IMR-90 (cell line): ENCODE results near the gene TSN. TPM values are rescaled to one million over a fixed set of nuclear protein-coding genes. Genes with fewer than 3 reads are reported as not detected.

ENCODE experiments used
- ATAC-seq: fragments of 200-7000 bp; cut with Tn5 transposase; 2 replicates; pipeline ENCODE4 v1.9.1; 2020; ENCODE audit warnings: low read depth, mild to moderate bottlenecking, moderate library complexity
- BruUV-seq: library from RNA; stranded (reverse); fragments of 400-500 nt; replicated peaks from 2 replicates; lab custom pipeline; 2021; lab: Mats Ljungman, UMichigan
- CTCF ChIA-PET: fragments of 300-600 bp; formaldehyde crosslinking; extraction: SDS; loops from one replicate; lab custom pipeline; 2021; ENCODE audit warnings: antibody characterized with exemption; lab: Yijun Ruan, JAX
- POLR2A ChIA-PET: fragments of 300-600 bp; sonication (Branson Sonifier 250); formaldehyde crosslinking; loops from one replicate; lab custom pipeline; 2022; ENCODE audit warnings: antibody characterized with exemption; ENCODE audit not compliant: unreplicated experiment; lab: Charles Lee
- DNase-seq: peaks from one replicate; pipeline ENCODE4 v3.0.0; 2013
- H2AFZ ChIP-seq: replicated peaks from 2 replicates; pipeline ENCODE3; 2013; ENCODE audit warnings: low read length, mild to moderate bottlenecking; ENCODE audit not compliant: poor library complexity
- H2AK5ac ChIP-seq: 2 replicates; pipeline ENCODE4 v1.6.1; 2013; ENCODE audit warnings: low read depth, low read length, inconsistent platforms
- H2AK9ac ChIP-seq: replicated peaks from 2 replicates; pipeline ENCODE3; 2013; ENCODE audit warnings: mild to moderate bottlenecking, low read depth, low read length, moderate library complexity; ENCODE audit not compliant: poor library complexity
- H2BK120ac ChIP-seq: 2 replicates; pipeline ENCODE4 v1.6.1; 2013; ENCODE audit warnings: low read depth, low read length, inconsistent platforms
- H2BK15ac ChIP-seq: 3 replicates; pipeline ENCODE4 v1.6.1; 2013; ENCODE audit warnings: low read depth, low read length, inconsistent platforms
- H2BK20ac ChIP-seq: 2 replicates; pipeline ENCODE4 v1.6.1; 2013; ENCODE audit warnings: low read depth, mild to moderate bottlenecking, inconsistent platforms, low read length, moderate library complexity
- H2BK5ac ChIP-seq: 2 replicates; pipeline ENCODE4 v1.6.1; 2013; ENCODE audit warnings: mild to moderate bottlenecking, low read depth, low read length, inconsistent platforms; ENCODE audit not compliant: poor library complexity, severe bottlenecking
- H3K14ac ChIP-seq: replicated peaks from 2 replicates; pipeline ENCODE4 v1.6.1; 2013; ENCODE audit warnings: low read depth, low read length, inconsistent platforms
- H3K18ac ChIP-seq: 2 replicates; pipeline ENCODE4 v1.6.1; 2013; ENCODE audit warnings: low read depth, low read length, control low read depth
- H3K23ac ChIP-seq: 2 replicates; pipeline ENCODE4 v1.6.1; 2013; ENCODE audit warnings: low read depth, low read length, inconsistent platforms
- H3K27ac ChIP-seq: 2 replicates; pipeline ENCODE4 v1.5.1; 2013; ENCODE audit warnings: mild to moderate bottlenecking, control low read depth, low read length; ENCODE audit not compliant: insufficient read depth
- H3K27me3 ChIP-seq: 2 replicates; pipeline ENCODE4 v1.6.1; 2013; ENCODE audit warnings: low read length; ENCODE audit not compliant: control insufficient read depth, insufficient read depth
- H3K36me3 ChIP-seq: 2 replicates; pipeline ENCODE4 v1.6.1; 2013; ENCODE audit warnings: low read length, mixed read lengths; ENCODE audit not compliant: control insufficient read depth, insufficient read depth
- H3K4ac ChIP-seq: 2 replicates; pipeline ENCODE4 v1.6.1; 2013; ENCODE audit warnings: low read depth, low read length, inconsistent platforms
- H3K4me1 ChIP-seq: 2 replicates; pipeline ENCODE4 v1.6.1; 2013; ENCODE audit warnings: low read length, mixed read lengths; ENCODE audit not compliant: control insufficient read depth, insufficient read depth
- H3K4me2 ChIP-seq: 2 replicates; pipeline ENCODE4 v1.6.1; 2013; ENCODE audit warnings: low read depth, mild to moderate bottlenecking, control low read depth, low read length, moderate library complexity
- H3K4me3 ChIP-seq: 2 replicates; pipeline ENCODE4 v1.5.1; 2013; ENCODE audit warnings: low read depth, mild to moderate bottlenecking, control low read depth, low read length, moderate library complexity; ENCODE audit not compliant: insufficient read depth
- H3K56ac ChIP-seq: 2 replicates; pipeline ENCODE4 v1.6.1; 2013; ENCODE audit warnings: low read length, inconsistent platforms; ENCODE audit not compliant: insufficient read depth; ENCODE audit errors: extremely low read depth
- H3K79me1 ChIP-seq, 2 experiments: 2 replicates each; pipeline ENCODE4 v1.6.1; 2013; ENCODE audit warnings: low read length in 2 of 2, inconsistent platforms in 1 of 2, low read depth in 1 of 2
- H3K9ac ChIP-seq: 2 replicates; pipeline ENCODE4 v1.6.1; 2013; ENCODE audit warnings: low read depth, low read length, control low read depth
- H3K9me1 ChIP-seq: 2 replicates; pipeline ENCODE4 v1.6.1; 2013; ENCODE audit warnings: low read length, inconsistent platforms; ENCODE audit not compliant: insufficient read depth
- H3K9me3 ChIP-seq: 2 replicates; pipeline ENCODE4 v1.6.1; 2013; ENCODE audit warnings: low read length; ENCODE audit not compliant: control insufficient read depth, insufficient read depth
- H4K20me1 ChIP-seq: 2 replicates; pipeline ENCODE4 v1.6.1; 2013; ENCODE audit warnings: low read length, inconsistent platforms; ENCODE audit not compliant: insufficient read depth
- H4K5ac ChIP-seq: 2 replicates; pipeline ENCODE4 v1.6.1; 2013; ENCODE audit warnings: mild to moderate bottlenecking, low read depth, low read length, control low read depth
- H4K8ac ChIP-seq, 2 experiments: 2 replicates each; pipeline ENCODE4 v1.6.1; 2013; ENCODE audit warnings: low read depth in 2 of 2, low read length in 2 of 2, control low read depth in 1 of 2, inconsistent platforms in 1 of 2
- H4K91ac ChIP-seq: 2 replicates; pipeline ENCODE4 v1.6.1; 2013; ENCODE audit warnings: low read depth, low read length, inconsistent platforms; ENCODE audit not compliant: insufficient read depth
- BHLHE40 ChIP-seq: fragments of 150-350 bp; IDR thresholded peaks from 2 replicates; pipeline ENCODE4 v1.6.1; 2016; ENCODE audit warnings: mild to moderate bottlenecking, low read depth, low read length
- CEBPB ChIP-seq: IDR thresholded peaks from 2 replicates; pipeline ENCODE4 v1.6.1; 2012; ENCODE audit warnings: low read depth, low read length, improper control_type of control experiment
- CHD1 ChIP-seq: IDR thresholded peaks from 2 replicates; pipeline ENCODE4 v1.6.1; 2012; ENCODE audit warnings: low read depth, low read length, improper control_type of control experiment
- CTCF ChIP-seq: conservative IDR thresholded peaks from 2 replicates; pipeline ENCODE4 v1.5.1; 2012; ENCODE audit warnings: mild to moderate bottlenecking, low read depth, low read length, improper control_type of control experiment
- FOS ChIP-seq: fragments of 150-350 bp; IDR thresholded peaks from 2 replicates; pipeline ENCODE4 v1.6.1; 2016; ENCODE audit warnings: low read depth, low read length
- MAFK ChIP-seq: IDR thresholded peaks from 2 replicates; pipeline ENCODE4 v1.6.1; 2012; ENCODE audit warnings: low read depth, low read length, improper control_type of control experiment
- MAZ ChIP-seq: IDR thresholded peaks from 2 replicates; pipeline ENCODE4 v1.6.1; 2012; ENCODE audit warnings: low read depth, mild to moderate bottlenecking, low read length, improper control_type of control experiment, moderate library complexity, borderline replicate concordance
- NFE2L2 ChIP-seq: fragments of 150-350 bp; IDR thresholded peaks from 2 replicates; pipeline ENCODE4 v1.6.1; 2016; ENCODE audit warnings: low read depth, mild to moderate bottlenecking, low read length
- POLR2A ChIP-seq: IDR thresholded peaks from 2 replicates; pipeline ENCODE4 v1.6.1; 2012; ENCODE audit warnings: mild to moderate bottlenecking, low read depth, low read length
- RAD21 ChIP-seq: IDR thresholded peaks from 2 replicates; pipeline ENCODE4 v1.6.1; 2012; ENCODE audit warnings: low read length, improper control_type of control experiment
- RCOR1 ChIP-seq: IDR thresholded peaks from 2 replicates; pipeline ENCODE4 v1.6.1; 2012; ENCODE audit warnings: mild to moderate bottlenecking, low read length, improper control_type of control experiment; ENCODE audit not compliant: insufficient replicate concordance
- RFX5 ChIP-seq: IDR thresholded peaks from 2 replicates; pipeline ENCODE4 v1.8.0; 2012; ENCODE audit warnings: low read depth, mild to moderate bottlenecking, low read length, moderate library complexity
- SMC3 ChIP-seq: fragments of 150-350 bp; IDR thresholded peaks from 2 replicates; pipeline ENCODE4 v1.6.1; 2016; ENCODE audit warnings: low read depth, mild to moderate bottlenecking, antibody characterized with exemption, low read length, moderate library complexity
- WGBS, 2 experiments: methylation state at CpG; one replicate each; pipeline versions ENCODE4 v1.1.5 to v1.1.7; 2013; ENCODE audit warnings: missing lambda C conversion rate in 2 of 2; ENCODE audit not compliant: insufficient read length in 1 of 2; ENCODE audit errors: extremely low coverage in 2 of 2; 5-methylcytosine and 5-hydroxymethylcytosine counted together
- dilution Hi-C: fragments of 300-500 bp; cut with HindIII; formaldehyde crosslinking; loops from one replicate; pipeline ENCODE4 v1.14.3; 2018; ENCODE audit warnings: low sequenced_read_pairs; ENCODE audit not compliant: unreplicated experiment
- in situ Hi-C: fragments of 300-500 bp; cut with MboI; formaldehyde crosslinking; loops from 3 replicates; pipeline ENCODE4 v1.14.3; 2019; ENCODE audit warnings: low sequenced_read_pairs, inconsistent platforms, mixed read lengths
- intact Hi-C: fragments of 100-400 bp; cut with micrococcal nuclease; formaldehyde crosslinking; loops from 2 replicates; pipeline ENCODE4 v1.10.0; 2022
- polyA plus RNA-seq, 3 experiments: library from polyadenylated mRNA; depleted of rRNA; stranded (reverse); fragments of >200 nt; gene quantifications; 2 replicates each; pipeline ENCODE4 v1.2.3, GENCODE V29; 2012; ENCODE audit warnings: low replicate concordance in 1 of 3
- total RNA-seq: library from RNA; depleted of rRNA; stranded (reverse); fragments of >200 nt; gene quantifications from 2 replicates; pipeline ENCODE4 v1.2.3, GENCODE V29; 2012
- TF ChIP-seq, protein P1 (sequence below): fragments of 150-350 bp; IDR thresholded peaks from 2 replicates; pipeline ENCODE4 v1.6.1; 2017; ENCODE audit warnings: mild to moderate bottlenecking, antibody characterized with exemption, low read length, low read depth

Gene TSN
- total and polyA plus RNA-seq, 2 of the 4 experiments (the other 2 are of a cell fraction) = 31.0 to 56.3 TPM

GRCh38 chr2:121798617-121799016 lies 43.2 kb downstream of the TSN start:
- no peak for DNase-seq
- Histone ChIP-seq H3K18ac (no peak overlapping the region), H4K91ac (no peak overlapping the region), H3K4me2 (no peak overlapping the region), H2AK5ac (no peak overlapping the region), H3K9me1 (no peaks in the 10 kb centered on the region), H3K23ac (no peak overlapping the region), H3K14ac (no peak overlapping the region), H3K36me3 (no peaks in the 10 kb centered on the region), H3K27me3 (peaks cover 2% of the 10 kb centered on the region; the same call in 1 of the 2 replicates), H2AK9ac (no peak overlapping the region), H2BK20ac (no peak overlapping the region), H4K5ac (no peak overlapping the region), H2BK5ac (no peak overlapping the region), H2BK15ac (no peak overlapping the region), H3K4ac (no peak overlapping the region), H2BK120ac (no peak overlapping the region), H3K27ac (no peak overlapping the region), H3K4me3 (no peak overlapping the region), H3K56ac (no peak overlapping the region), H2AFZ (no peak overlapping the region), H3K79me1 (no peaks in the 10 kb centered on the region), H4K8ac (no peak overlapping the region), H3K9ac (no peak overlapping the region), H4K20me1 (no peaks in the 10 kb centered on the region), H3K4me1 (no peaks in the 10 kb centered on the region), H3K9me3 (no peaks in the 10 kb centered on the region)
- dilution Hi-C loops (no loop called here), intact Hi-C loops (no loop called here), in situ Hi-C loops (no loop called here)
- POLR2A ChIA-PET = no interaction called here
- CTCF ChIA-PET = no interaction called here
- no peak for TF ChIP-seq POLR2A
- no peak for TF ChIP-seq RFX5
- no peak for TF ChIP-seq CHD1
- TF ChIP-seq MAZ = no peak
- TF ChIP-seq NFE2L2 = no peak
- no peak for TF ChIP-seq SMC3
- TF ChIP-seq CEBPB = no peak
- TF ChIP-seq RCOR1 = no peak
- no peak for TF ChIP-seq RAD21
- TF ChIP-seq MAFK = no peak
- no peak for TF ChIP-seq CTCF
- TF ChIP-seq FOS = no peak
- no peak for TF ChIP-seq BHLHE40
- TF ChIP-seq, protein P1, sequence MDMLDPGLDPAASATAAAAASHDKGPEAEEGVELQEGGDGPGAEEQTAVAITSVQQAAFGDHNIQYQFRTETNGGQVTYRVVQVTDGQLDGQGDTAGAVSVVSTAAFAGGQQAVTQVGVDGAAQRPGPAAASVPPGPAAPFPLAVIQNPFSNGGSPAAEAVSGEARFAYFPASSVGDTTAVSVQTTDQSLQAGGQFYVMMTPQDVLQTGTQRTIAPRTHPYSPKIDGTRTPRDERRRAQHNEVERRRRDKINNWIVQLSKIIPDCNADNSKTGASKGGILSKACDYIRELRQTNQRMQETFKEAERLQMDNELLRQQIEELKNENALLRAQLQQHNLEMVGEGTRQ = no peak
- no TSS peak for BruUV-seq
- no peak for ATAC-seq
- WGBS, 2 experiments = no CpG with 5 or more reads among the region's 1 CpG
